HG03521 (cell line): ENCODE measurements around the gene POLRMT.
"Not testable (repeated sequence)": the region's sequence is repeated elsewhere in the genome, so short reads cannot be mapped to it uniquely, and the experiment has no call there.

ENCODE experiments used
- ATAC-seq: cut with Tn5 transposase; IDR thresholded peaks from one replicate; pipeline ENCODE4 v1.9.1; 2021; ENCODE audit warnings: mild to moderate bottlenecking, moderate library complexity; ENCODE audit not compliant: unreplicated experiment

The POLRMT gene

DNA sequence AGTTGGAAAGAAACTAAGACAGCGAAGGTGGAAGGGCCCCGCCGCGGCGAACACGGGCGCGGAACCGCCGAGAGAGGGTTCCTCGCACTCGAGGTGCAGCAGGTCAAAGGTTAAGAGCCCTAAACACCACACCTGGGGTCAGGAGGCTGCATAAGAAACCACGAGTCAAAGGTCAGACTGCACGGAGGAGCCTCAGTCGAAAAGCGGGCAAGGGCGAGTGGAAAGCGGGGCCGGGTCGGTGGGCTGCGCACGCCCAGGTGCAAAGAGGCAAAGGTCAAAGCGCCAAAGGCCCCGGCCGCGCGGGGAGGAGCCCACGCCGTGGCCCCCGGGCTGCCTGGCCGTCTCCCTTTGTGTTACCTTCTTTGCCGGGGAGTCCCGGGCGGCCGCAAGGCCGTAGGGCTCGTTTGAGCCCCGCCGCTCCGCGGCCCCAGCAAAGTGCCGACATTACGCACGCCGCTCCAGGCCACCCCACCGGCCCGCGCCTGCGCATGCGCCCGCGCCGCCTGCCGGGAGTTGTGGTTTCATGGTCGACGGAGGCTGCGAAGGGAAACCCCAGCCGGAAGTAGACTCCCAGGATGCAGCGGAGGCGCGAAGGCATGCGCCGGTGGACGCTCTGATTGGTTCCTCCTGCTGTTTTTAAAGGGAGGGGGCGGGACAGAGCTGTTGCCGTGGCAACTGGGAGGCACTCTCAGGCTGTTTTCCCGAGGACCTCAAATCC is at the start of gene POLRMT:
POLRMT (minus strand) TSS at position 470 of the 718 bp plus-strand sequence; CDS start at position 445, 25 bp downstream.
- peak; percentile 87 for ATAC-seq

DNA sequence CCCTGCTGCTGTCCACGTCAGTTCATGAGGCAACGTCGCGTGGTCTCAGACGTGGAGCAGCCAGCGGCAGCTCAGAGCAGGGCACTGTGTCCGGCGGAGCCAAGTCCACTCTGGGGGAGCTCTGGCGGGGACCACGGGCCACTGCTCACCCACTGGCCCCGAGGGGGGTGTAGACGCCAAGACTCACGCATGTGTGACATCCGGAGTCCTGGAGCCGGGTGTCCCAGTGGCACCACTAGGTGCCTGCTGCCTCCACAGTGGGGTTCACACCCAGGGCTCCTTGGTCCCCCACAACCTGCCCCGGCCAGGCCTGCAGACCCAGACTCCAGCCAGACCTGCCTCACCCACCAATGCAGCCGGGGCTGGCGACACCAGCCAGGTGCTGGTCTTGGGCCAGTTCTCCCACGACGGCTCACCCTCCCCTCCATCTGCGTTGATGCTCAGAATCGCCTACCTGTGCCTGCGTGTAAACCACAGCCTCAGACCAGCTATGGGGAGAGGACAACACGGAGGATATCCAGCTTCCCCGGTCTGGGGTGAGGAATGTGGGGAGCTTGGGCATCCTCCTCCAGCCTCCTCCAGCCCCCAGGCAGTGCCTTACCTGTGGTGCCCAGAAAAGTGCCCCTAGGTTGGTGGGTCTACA is 49.5 kb upstream of the POLRMT start:
- no peak for ATAC-seq

DNA sequence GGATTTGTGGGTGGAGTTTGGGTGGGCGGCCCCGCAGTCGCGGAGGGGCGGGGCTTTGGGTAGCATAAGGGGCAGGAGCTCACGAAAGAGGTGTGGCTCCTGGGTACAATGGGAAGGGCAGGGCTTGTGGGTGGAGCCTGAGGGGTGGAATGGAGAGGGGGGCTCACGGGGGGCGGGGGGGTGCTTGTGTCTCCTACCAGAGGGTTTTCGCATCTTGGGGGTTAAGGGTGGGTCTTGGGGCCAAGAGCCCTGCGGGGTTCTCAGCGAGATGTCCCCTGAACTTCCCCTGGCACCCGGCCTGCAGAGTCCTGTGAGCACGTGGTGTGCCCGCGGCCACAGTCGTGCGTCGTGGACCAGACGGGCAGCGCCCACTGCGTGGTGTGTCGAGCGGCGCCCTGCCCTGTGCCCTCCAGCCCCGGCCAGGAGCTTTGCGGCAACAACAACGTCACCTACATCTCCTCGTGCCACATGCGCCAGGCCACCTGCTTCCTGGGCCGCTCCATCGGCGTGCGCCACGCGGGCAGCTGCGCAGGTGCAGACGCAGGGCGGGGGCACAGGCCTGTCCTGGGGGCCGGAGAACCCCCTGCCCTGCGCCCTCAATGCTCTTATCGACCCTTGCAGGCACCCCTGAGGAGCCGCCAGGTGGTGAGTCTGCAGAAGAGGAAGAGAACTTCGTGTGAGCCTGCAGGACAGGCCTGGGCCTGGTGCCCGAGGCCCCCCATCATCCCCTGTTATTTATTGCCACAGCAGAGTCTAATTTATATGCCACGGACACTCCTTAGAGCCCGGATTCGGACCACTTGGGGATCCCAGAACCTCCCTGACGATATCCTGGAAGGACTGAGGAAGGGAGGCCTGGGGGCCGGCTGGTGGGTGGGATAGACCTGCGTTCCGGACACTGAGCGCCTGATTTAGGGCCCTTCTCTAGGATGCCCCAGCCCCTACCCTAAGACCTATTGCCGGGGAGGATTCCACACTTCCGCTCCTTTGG is 48.0 kb upstream of the POLRMT start:
- ATAC-seq, result no peak

DNA sequence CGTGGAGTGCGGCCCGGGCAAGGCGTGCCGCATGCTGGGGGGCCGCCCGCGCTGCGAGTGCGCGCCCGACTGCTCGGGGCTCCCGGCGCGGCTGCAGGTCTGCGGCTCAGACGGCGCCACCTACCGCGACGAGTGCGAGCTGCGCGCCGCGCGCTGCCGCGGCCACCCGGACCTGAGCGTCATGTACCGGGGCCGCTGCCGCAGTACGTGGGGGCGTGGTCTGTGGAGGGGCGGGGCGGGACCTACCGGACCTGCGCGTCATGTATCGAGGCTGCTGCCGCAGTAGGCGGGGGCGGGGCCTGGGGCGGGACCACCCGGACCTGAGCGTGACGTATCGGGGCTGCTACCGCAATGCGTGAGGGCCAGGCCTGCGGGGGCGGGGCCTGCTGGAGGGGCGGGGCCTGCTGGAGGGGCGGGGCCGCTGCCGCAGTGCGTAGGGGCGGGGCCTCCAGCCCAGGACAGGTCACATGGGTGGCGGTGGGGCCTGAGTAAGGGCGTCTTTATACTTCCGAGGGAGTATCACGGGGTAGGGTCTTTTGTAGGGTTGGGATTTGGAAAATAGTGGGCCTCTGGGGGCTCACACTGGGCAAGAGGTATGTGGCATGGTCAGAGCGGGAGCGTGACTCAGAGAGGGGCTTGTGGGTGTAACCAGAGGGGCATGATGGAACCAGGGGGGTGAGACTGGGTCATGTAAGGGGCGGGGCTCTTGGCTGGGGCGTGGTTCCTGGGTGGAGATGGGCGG is 47.1 kb upstream of the POLRMT start:
- ATAC-seq, result peak; percentile 74

DNA sequence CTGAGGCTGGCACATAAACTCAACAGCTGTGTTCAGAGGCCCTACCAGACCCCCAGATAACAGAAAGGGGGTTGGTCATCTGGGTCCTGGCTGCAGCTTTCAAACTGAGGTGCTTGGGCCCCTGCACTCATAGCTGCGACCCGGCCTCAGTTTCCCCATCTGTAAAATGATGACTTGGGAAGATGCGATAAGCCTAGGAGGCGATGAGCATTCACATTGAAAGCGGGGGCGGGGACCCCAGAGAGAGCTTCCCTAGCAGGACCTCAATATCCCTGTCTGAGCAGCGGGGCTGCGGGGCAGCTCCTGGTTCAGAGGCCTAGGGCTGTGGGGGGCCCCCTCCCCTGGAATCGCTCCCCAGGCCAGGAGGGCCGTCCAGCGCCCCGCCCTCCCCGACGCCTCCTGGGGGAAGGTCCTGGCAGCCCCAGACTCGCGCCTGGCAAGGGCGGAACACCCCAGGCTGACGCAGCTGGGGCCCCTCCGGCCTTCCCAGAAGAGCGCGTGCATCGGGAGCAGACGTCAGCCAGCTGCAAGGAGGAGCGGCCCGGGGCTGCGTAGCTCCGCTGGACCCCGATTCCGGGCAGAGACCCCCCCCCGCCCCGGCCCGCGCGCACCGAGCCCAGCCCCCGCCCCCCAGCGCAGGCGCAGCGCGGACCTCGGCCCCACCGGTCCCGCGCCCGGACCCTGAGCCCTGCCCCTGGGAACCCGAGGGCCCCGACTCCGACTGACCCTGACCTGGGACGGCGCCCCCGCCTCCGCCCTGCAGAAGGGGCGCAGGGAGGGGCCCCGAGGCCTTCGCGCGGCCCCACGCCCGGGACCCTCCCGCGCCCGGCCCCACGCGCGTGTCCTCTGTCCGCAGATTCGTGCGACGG is 46.3 kb upstream of the POLRMT start:
- peak; percentile 2 for ATAC-seq

DNA sequence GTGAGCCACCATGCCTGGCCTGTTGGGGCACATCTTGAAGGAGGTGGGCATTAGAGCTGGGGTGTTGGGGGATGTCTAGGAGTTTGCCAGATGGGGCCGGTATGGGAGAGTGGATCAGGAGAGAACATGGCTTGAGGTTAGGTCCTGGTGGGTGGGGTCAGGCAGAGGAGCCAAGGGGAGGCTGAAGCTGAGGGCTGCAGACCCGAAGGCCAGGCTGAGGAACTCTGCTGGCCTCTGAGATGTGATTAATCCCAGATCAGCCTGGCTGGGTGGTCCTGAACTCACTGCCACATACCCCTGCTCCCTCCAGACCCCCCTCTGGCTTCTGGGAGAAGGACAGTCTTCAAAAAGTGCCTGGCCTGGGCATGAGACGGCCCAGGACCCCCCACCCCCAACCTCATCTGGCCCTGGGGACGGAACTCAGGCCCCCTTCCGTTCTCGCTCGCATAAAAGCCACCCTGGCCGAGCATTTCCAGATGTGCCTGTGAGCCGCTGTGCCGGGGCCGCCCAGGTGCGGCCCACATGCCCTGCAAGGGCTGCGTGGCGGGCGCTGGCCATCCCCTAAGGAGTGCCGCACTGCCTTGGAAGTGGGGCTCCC is 45.6 kb upstream of the POLRMT start:
- no peak for ATAC-seq

DNA sequence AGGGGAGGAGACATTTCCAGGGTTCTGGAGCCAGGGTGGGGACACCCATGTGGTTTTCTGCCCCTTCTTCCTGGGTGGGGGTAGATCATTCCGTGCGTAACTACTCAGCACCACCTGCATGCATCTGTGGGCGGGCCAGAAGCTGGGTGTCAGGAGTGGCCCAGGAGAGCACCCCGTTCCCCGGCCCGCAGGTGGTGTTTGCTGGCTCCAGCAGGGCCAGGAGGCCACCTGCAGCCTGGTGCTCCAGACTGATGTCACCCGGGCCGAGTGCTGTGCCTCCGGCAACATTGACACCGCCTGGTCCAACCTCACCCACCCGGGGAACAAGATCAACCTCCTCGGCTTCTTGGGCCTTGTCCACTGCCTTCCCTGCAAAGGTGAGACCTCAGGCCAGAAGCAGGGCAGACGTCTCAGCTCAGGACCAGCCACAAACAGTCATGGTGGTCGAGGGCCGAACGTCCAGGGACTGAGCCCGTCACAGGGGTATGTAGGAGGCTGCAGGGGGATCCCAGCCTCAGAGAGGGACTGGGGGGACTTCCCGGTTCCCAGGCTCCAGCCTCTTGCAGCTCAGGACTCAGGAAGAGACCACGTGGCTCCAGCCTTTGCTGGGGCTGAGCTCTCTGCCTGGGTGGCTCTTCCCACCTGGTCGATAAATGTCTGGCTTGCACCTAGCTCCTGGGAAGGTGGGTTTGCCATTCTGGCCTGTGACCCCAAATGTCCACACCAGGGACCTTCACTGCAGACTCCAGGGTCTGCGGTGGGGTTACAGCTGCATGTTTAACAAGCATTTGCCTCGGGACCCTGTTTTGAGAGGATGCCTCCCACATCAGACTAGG is 44.5 kb upstream of the POLRMT start:
- no peak for ATAC-seq

DNA sequence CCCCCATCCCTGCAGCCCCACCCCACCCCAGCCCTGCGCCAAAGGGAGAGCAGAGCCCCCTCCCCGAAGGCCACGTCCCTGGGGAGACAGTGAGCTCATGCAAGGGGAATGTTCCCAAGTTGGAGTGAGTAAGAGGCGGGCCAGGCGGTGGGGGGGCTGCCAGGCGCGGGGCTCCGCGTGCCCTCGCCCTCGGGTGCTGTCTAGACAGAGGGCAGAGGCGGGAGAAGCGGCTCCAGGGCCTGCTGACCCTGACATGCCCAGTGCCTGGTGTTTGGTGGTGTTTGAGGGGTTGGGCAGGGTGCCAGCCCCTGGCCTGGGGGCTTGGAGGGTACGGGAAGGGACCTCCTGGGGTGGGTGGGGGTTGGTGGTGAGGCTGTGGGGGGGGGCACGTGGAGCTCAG is 43.9 kb upstream of the POLRMT start:
- no peak for ATAC-seq

DNA sequence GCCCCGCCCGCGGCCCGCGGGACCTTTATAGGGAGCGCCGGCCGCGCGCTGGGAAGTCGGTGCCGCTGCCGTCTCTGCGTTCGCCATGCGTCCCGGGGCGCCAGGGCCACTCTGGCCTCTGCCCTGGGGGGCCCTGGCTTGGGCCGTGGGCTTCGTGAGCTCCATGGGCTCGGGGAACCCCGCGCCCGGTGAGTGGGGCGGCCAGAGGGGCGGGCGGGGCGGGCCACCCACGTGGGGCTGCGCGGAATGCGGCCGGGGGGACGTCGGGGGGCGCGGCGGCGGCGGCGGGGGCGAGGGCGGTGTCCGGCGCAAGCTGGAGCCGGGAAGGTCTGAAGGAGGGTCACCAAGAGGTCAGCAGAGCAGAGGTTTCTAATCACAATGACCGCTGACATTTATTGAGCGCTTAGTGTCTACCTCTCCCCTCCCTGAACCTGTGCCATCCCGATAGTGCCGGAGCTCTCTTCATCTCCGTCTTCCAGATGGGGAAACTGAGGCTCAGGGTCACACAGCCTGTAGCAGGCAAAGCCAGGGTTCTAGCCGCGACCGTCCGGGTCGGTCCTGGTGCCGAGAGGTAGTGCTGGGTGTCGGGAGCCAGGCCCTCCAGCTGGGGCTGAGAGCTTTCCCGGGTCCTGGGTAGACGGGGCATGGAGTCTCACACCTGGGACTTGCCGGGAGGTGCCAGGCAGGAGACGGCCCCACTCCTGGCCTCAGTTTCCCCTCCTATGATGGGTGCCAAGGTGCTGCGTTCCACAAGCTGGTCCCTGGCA is 43.2 kb upstream of the POLRMT start, which contains the start of gene FSTL3:
FSTL3 (plus strand) TSS at position 54 of the 767 bp plus-strand sequence; CDS start at position 86, 32 bp downstream.
- no peak for ATAC-seq

DNA sequence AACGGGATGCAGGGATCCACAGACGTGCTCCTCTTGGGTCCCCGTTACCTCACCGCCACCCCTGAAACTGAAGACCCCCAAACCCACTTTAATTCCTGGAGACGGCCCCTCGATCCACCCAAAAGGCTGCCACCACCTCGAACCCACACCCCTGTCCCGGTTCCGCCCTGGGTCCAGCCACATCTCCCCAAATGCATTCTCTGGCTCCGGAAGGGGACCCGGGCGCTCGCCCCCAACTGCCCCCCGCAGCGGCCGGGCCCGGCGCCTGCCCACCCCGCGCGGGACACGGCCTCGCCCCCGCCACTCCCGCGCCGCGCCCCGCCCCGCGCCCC is 42.6 kb upstream of the POLRMT start:
- ATAC-seq, result no peak

DNA sequence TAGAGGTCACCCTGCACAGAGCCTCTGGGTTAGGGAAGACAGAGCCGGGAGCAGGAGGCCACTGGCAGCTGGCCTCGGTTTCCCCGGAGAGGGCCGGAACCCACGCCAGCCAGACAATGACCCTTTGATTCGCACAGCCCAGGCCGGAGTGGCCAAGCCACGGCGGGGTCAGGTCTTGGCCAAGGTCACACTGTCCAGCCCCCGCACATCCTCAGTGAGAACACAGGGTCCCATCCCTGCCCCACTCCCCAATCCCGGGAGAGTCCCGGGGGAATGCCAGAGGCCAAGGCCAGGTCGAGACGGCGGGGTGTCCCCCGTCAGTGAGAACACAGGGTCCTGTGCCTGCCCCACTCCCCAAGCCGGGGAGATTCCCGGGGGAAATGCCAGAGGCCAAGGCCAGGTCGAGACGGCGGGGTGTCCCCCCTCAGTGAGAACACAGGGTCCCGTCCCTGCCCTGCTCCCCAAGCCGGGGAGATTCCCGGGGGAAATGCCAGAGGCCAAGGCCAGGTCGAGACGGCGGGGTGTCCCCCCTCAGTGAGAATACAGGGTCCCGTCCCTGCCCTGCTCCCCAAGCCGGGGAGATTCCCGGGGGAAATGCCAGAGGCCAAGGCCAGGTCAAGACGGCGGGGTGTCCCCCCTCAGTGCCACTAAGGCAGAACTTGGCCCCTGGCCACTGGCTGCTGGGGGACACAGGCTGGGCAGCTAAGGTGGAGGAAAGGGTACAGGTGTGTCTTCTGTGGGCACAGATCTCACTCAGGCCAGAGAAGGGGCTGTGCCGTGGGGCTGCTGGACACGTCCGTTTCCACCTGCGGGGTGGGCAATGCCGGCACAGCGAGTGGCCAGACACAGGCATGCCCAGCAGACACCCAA is 41.2 kb upstream of the POLRMT start:
- no peak for ATAC-seq

DNA sequence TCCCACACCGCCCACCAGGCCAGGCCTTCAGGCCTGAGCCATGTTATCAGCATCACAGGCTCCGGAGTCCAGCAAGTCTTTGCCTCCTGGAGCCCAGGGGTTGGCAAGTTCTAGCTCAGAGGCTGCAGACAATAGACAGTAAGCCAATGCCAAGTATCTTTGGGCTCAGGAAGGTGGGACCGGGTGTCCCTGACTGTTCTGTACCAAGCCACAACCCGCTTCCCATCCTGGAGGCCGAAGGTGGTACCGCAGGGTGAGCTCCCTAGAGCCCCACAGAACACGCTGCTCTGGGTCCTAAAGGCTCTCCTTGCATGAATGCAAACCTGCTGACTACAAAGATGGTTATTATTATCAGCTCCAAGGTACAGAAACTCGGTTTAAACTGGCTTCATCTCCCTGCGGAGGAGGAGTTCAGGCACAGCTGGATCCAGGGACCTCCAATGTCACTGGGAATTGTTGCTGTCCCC is 37.3 kb upstream of the POLRMT start:
- no peak for ATAC-seq

DNA sequence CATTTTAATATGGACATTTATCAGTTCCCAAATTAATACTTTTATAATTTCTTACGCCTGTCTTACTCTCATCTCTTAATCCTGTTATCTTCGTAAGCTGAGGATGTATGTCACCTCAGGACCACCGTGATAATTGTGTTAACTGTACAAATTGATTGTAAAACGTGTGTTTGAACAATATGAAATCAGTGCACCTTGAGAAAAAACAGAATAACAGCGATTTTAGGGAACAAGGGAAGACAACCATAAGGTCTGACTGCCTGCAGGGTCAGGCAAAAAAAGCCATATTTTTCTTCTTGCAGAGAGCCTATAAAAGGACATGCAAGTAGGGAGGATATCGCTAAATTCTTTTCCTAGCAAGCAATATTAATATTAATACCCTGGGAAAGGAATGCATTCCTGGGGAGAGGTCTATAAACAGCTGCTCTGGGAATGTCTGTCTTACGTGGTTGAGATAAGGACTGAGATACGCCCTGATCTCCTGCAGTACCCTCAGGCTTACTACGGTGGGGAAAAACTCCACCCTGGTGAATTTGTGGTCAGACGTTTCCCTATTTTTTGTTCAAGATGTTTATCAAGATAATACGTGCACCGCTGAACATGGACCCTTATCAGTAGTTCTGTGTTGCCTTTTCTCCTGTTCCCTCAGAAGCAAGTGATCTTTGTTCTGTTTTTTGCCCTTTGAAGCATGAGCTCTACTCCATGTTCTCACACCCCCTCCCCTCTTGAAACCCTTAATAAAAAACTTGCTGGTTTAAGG is 35.5 kb upstream of the POLRMT start:
- ATAC-seq, result not testable (repeated sequence)

DNA sequence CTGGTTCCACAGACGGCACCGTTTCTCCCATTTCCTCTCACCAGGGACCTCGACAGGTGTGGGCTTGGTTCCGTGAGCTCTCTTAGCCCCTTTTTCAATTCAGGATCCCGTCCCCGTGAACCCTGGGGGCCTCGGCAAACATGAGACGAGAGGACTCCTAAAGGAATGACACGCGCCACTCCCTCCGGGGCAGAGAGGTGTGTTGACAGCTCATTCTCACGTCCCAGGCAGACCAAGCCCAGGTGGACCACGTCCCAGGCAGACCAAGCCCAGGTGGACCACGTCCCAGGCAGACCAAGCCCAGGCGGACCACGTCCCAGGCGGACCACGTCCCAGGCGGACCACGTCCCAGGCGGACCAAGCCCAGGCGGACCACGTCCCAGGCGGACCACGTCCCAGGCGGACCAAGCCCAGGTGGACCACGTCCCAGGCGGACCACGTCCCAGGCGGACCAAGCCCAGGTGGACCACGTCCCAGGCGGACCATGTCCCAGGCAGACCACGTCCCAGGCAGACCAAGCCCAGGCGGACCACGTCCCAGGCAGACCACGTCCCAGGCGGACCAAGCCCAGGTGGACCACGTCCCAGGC is 33.7 kb upstream of the POLRMT start:
- ATAC-seq, result not testable (repeated sequence)

DNA sequence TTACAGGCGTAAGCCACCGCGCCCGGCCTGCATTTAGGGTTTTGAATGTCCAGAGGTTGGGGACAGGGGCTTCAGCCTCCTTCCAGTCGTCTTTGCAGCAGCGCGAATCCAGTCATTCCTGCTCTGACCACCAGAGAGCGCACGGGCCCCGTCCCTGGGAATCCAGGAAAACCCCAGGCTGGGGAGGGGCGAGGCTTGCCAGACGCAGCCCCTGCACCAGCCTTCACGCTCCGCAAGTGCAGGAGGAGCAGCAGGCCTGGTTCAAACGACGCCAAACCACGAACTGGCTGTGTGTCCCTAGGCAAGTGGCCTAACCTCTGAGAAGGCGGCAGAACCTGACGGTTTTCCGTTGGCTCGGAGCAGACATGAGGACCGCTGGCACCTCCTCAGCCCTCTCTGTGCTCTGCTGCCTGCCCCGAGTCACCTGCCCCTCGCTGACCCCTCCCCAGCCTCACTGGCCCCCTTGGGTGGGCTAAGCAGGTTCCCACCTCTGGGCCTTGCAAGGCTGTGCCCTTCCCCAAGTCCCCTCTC is 31.6 kb upstream of the POLRMT start:
- no peak for ATAC-seq
